Heart right ventricle (tissue), 16 donors: Measurements from ENCODE around the gene CCDC91. TPM values are rescaled to one million over a fixed set of nuclear protein-coding genes. Genes with fewer than 3 reads are reported as not detected.

Experiments used
- ATAC-seq, 8 donors: fragments of 200-7000 bp; cut with Tn5 transposase; one replicate each; pipeline ENCODE4 v1.9.1; 2020; ENCODE audit warnings: mild to moderate bottlenecking in 8 of 8, moderate library complexity in 8 of 8, moderate number of reproducible peaks in 1 of 8
- DNase-seq, 2 donors: peaks; one replicate each; pipeline ENCODE4 v3.0.0-alpha.2; 2020
- H3K27ac ChIP-seq, 10 donors: fragments of 200-600 bp; sonication (generic) in 2 of 10; one replicate each; pipeline versions ENCODE4 v1.5.0 to v1.8.0; 2020 to 2022; ENCODE audit warnings: mild to moderate bottlenecking in 3 of 10
- H3K27me3 ChIP-seq, 7 donors: fragments of 200-600 bp; one replicate each; pipeline ENCODE4 v1.8.0; 2021 to 2022; ENCODE audit warnings: mild to moderate bottlenecking in 2 of 7
- H3K36me3 ChIP-seq, 9 donors: fragments of 200-600 bp; sonication (generic) in 1 of 9; one replicate each; pipeline versions ENCODE4 v1.5.0 to v1.8.0; 2020 to 2022; ENCODE audit warnings: mild to moderate bottlenecking in 2 of 9
- H3K4me1 ChIP-seq, 9 donors: fragments of 200-600 bp; sonication (generic) in 1 of 9; one replicate each; pipeline versions ENCODE4 v1.5.0 to v1.8.0; 2020 to 2022; ENCODE audit warnings: mild to moderate bottlenecking in 4 of 9
- H3K4me3 ChIP-seq, 10 donors: fragments of 200-600 bp; sonication (generic) in 2 of 10; one replicate each; pipeline versions ENCODE4 v1.5.0 to v1.8.0; 2020 to 2022; ENCODE audit warnings: mild to moderate bottlenecking in 7 of 10, moderate library complexity in 2 of 10
- H3K9me3 ChIP-seq, 11 donors: fragments of 200-600 bp in 10 of 11; sonication (generic) in 2 of 11; one replicate each; pipeline versions ENCODE4 v1.5.0 to v1.8.0; 2013 to 2022; ENCODE audit warnings: mild to moderate bottlenecking in 2 of 11, control low read depth in 1 of 11, moderate library complexity in 1 of 11
- CTCF ChIP-seq, 9 donors: fragments of 200-600 bp; sonication (generic) in 2 of 9; IDR thresholded peaks; one replicate each; pipeline versions ENCODE4 v1.5.0 to v1.8.0; 2021 to 2022; ENCODE audit warnings: antibody characterized with exemption in 9 of 9, mild to moderate bottlenecking in 5 of 9, moderate library complexity in 1 of 9
- WGBS, 2 donors: extraction: QIAGEN DNeasy Blood & Tissue Kit; methylation state at CpG; one replicate each; pipeline ENCODE4 v1.1.7; 2013; ENCODE audit warnings: inconsistent platforms in 1 of 2; 5-methylcytosine and 5-hydroxymethylcytosine counted together
- intact Hi-C, 10 donors: fragments of 100-400 bp; cut with DNase I; formaldehyde crosslinking; loops; one replicate each; pipeline versions ENCODE4 v1.11.1 to v1.14.2; 2022
- polyA plus RNA-seq, 2 donors: library from polyadenylated mRNA; stranded (reverse); fragments of 200-250 nt; gene quantifications; one replicate each; pipeline ENCODE4 v1.2.3, GENCODE V29; 2013
- total RNA-seq, 10 donors: library from RNA; stranded (reverse); fragmentation: NEBNext Ultra II Directional in 3 of 10; extraction: Animal tissue kit (Norgen Biotek cat#: 25700) in 3 of 10; gene quantifications; one replicate each; pipeline versions ENCODE4 v1.2.1 to v1.2.4, GENCODE V29; 2021 to 2023
- donor health status: Arrhythmogenic right ventricular cardiomyopathy.
- donor health status: ischemic (EF 13 %, LVEDD 7.1; RV severe dilation, severe dysfunction).
- donor health status: healthy with polysubstance abuse.
- donor health status: DM: no; HTN: yes; CAD: no.
- donor health status: DM: no; HTN: no; CAD: no.
- donor health status: ischemic (EF 25% LVEDD 6.9; RV normal size, moderate dysfunction).
- donor health status: ischemic (EF 25% LVEDD 5.7; RV mildly dilated, moderate dysfunction).
- donor health status: healthy.
- donor health status: DM: yes; HTN: yes; CAD: no.
- donor health status: Ischemic cardiomyopathy.
- donor health status: ischemic (EF 35%, LVEDD 5.7; RV mildly dilated, moderate dysfunction).
- donor health status: nonischemic (EF 11% LVEDD 7.7; RV severe dilation, severe dysfunction).
- donor health status: DM: yes; HTN: yes; CAD: no.
- donor health status: PGD.
- donor health status: ischemic (EF 29% LVEDD 5.4; RV normal size, mild dysfunction).
- donor health status: nonischemic (EF 23%, LVEDD 6.1; RV moderate dilation, normal function).

The CCDC91 gene
- total and polyA plus RNA-seq, 12 donors, result 20.5 to 66.4 (median 54.5) TPM

- no peak for DNase-seq
- ATAC-seq, result no peak
- 79 to 84% methylated on average over 1 of the region's 1 CpG for WGBS, 2 donors
- H3K27ac ChIP-seq, result no peak overlapping the region
- H3K4me1 ChIP-seq, result no peaks in the 10 kb centered on the region
- no peaks in the 10 kb centered on the region for H3K27me3 ChIP-seq
- no peak overlapping the region for H3K4me3 ChIP-seq
- H3K9me3 ChIP-seq, result peaks cover 0 to 24% (median 12%) of the 10 kb centered on the region in 11 donors
- intact Hi-C loops, result no loop called here
- no peaks in the 10 kb centered on the region for H3K36me3 ChIP-seq
- no peak for TF ChIP-seq CTCF (IDR thresholded peaks at IDR 0.05)
These were observed 401.6 kb downstream of the CCDC91 start for GRCh38 chr12:28591831-28592230.

Other genes starting within 250 kb of the CCDC91 start
- gene PTHLH, start 217.7 kb upstream of the CCDC91 start, total RNA-seq, result 1 to 10 TPM in 5 of 10 donors, under 1 TPM in 3, not detected in 2; 0.21 to 9.4 (median 2.1) TPM
- gene PTHLH, start 217.7 kb upstream of the CCDC91 start, polyA plus RNA-seq, result under 1 TPM; 0.43 to 0.59 TPM